ENCODE data around the gene RHOBTB3. TPM values are rescaled to one million over a fixed set of nuclear protein-coding genes. Genes with fewer than 3 reads are reported as not detected.

Gene RHOBTB3
- polyA plus RNA-seq, 4 donors = 5.8 to 42.2 (median 12.1) TPM

- FAIRE-seq (no peak), DNase-seq (no peak)
- Histone ChIP-seq H3K9me3 (ENCODE audit: control insufficient read depth in 2 of 2, insufficient read depth in 1 of 2, low read depth in 1 of 2, low read length in 1 of 2) (no peaks in the 10 kb centered on the region), H3K27me3 (ENCODE audit: control insufficient read depth in 3 of 3, insufficient read depth in 3 of 3, low read length in 3 of 3) (no peaks in the 10 kb centered on the region), H3K27ac (ENCODE audit: low read depth in 1 of 3, low read length in 2 of 3) (no peak overlapping the region), H3K4me3 (ENCODE audit: low read depth in 1 of 3, low read length in 3 of 3) (no peak overlapping the region), H3K4me1 (ENCODE audit: control insufficient read depth in 3 of 3, insufficient read depth in 2 of 3, low read depth in 1 of 3, low read length in 2 of 3) (no peaks in the 10 kb centered on the region), H3K36me3 (ENCODE audit: control insufficient read depth in 3 of 3, insufficient read depth in 2 of 3, low read depth in 1 of 3, low read length in 3 of 3) (peaks cover 0 to 14% (median 0%) of the 10 kb centered on the region in 3 donors)
- 92 to 94% (median 93%) methylated on average over 2 of the region's 2 CpGs for WGBS, 3 donors
These were observed 40.8 kb downstream of the RHOBTB3 start for GRCh38 chr5:95771892-95772291.

DNA sequence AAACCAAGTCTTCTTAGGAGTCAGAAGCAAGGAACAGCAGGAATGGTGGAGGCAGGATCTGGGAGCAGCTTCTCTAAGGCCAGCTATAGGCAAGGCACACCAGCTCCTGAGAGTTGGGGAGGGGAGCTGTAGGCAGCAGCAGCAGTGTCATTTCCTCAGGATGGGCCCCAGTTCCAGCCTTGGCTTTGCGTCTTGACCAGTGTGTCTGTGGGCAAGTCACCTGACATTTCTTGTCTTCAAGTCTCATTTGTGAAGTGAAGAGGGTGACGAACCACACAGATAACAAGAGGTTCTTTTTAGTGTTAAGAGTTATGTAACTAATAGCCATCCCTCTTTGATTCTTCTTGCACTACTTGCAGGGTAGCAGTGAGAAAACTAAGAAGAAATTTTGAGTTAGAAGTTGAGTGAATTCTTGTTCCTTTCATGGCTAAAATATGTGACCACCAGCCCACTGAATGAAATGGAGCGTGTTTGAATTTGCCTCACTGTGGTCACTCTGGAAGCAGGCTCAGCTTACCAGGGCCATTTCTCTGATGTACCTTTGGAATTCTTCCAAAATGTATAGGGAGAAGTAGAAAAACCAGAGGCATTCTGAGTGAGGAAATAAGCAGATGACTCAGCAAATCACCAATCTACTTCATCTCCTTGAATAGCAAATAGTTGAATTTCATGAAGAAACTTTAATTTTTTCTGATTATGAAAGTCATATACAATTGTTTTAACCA, 42.4 kb downstream of the RHOBTB3 start:
- peaks cover 0 to 17% (median 0%) of the 10 kb centered on the region in 3 donors for H3K36me3 ChIP-seq (ENCODE audit: control insufficient read depth in 3 of 3, insufficient read depth in 2 of 3, low read depth in 1 of 3, low read length in 3 of 3)
- H3K4me3 ChIP-seq (ENCODE audit: low read depth in 1 of 3, low read length in 3 of 3) = no peak overlapping the region
- 79 to 91% (median 83%) methylated on average over 3 of the region's 3 CpGs for WGBS, 3 donors
- no peaks in the 10 kb centered on the region for H3K4me1 ChIP-seq (ENCODE audit: control insufficient read depth in 3 of 3, insufficient read depth in 2 of 3, low read depth in 1 of 3, low read length in 2 of 3)
- no peaks in the 10 kb centered on the region for H3K9me3 ChIP-seq (ENCODE audit: control insufficient read depth in 2 of 2, insufficient read depth in 1 of 2, low read depth in 1 of 2, low read length in 1 of 2)
- DNase-seq (no peak), FAIRE-seq (no peak)
- no peaks in the 10 kb centered on the region for H3K27me3 ChIP-seq (ENCODE audit: control insufficient read depth in 3 of 3, insufficient read depth in 3 of 3, low read length in 3 of 3)
- H3K27ac ChIP-seq (ENCODE audit: low read depth in 1 of 3, low read length in 2 of 3) = no peak overlapping the region

DNA sequence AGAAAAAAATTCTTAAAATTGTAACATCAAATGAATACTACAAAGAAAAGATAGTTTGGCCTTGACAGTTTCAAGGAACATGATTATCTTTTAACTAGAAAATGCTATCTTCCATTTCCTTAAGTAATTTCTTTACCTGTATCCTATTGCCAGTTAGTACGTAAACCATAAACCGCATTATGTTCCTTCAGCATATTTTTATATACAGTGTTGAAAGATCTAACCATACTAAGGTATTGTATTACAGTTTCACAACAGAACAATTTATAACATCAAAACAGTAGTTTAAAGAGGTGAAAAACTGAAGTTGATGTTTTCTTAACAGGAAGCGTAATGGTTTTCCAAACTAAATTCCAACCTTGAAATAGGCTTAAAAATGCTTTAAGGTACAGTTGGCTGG, 46.3 kb downstream of the RHOBTB3 start:
- FAIRE-seq = no peak
- no peaks in the 10 kb centered on the region for H3K9me3 ChIP-seq (ENCODE audit: control insufficient read depth in 2 of 2, insufficient read depth in 1 of 2, low read depth in 1 of 2, low read length in 1 of 2)
- H3K27me3 ChIP-seq (ENCODE audit: control insufficient read depth in 3 of 3, insufficient read depth in 3 of 3, low read length in 3 of 3) = no peaks in the 10 kb centered on the region
- 96 to 99% (median 98%) methylated on average over 3 of the region's 3 CpGs for WGBS, 3 donors
- H3K4me3 ChIP-seq (ENCODE audit: low read depth in 1 of 3, low read length in 3 of 3) = no peak overlapping the region
- peaks cover 0 to 26% (median 0%) of the 10 kb centered on the region in 3 donors for H3K36me3 ChIP-seq (ENCODE audit: control insufficient read depth in 3 of 3, insufficient read depth in 2 of 3, low read depth in 1 of 3, low read length in 3 of 3)
- DNase-seq = no peak
- no peaks in the 10 kb centered on the region for H3K4me1 ChIP-seq (ENCODE audit: control insufficient read depth in 3 of 3, insufficient read depth in 2 of 3, low read depth in 1 of 3, low read length in 2 of 3)
- no peak overlapping the region for H3K27ac ChIP-seq (ENCODE audit: low read depth in 1 of 3, low read length in 2 of 3)

- no peaks in the 10 kb centered on the region for H3K4me1 ChIP-seq (ENCODE audit: control insufficient read depth in 3 of 3, insufficient read depth in 2 of 3, low read depth in 1 of 3, low read length in 2 of 3)
- H3K36me3 ChIP-seq (ENCODE audit: control insufficient read depth in 3 of 3, insufficient read depth in 2 of 3, low read depth in 1 of 3, low read length in 3 of 3) = peaks cover 0 to 24% (median 0%) of the 10 kb centered on the region in 3 donors
- H3K4me3 ChIP-seq (ENCODE audit: low read depth in 1 of 3, low read length in 3 of 3) = no peak overlapping the region
- FAIRE-seq = no peak
- H3K27ac ChIP-seq (ENCODE audit: low read depth in 1 of 3, low read length in 2 of 3) = peak overlapping the region in 1 of 3 donors; percentile 6
- 76 to 82% (median 77%) methylated on average over 7 of the region's 7 CpGs for WGBS, 3 donors
- no peak for DNase-seq
- H3K9me3 ChIP-seq (ENCODE audit: control insufficient read depth in 2 of 2, insufficient read depth in 1 of 2, low read depth in 1 of 2, low read length in 1 of 2) = no peaks in the 10 kb centered on the region
- no peaks in the 10 kb centered on the region for H3K27me3 ChIP-seq (ENCODE audit: control insufficient read depth in 3 of 3, insufficient read depth in 3 of 3, low read length in 3 of 3)
These were observed 47.7 kb downstream of the RHOBTB3 start for GRCh38 chr5:95778713-95779436.

GRCh38 chr5:95779611-95780010, 48.5 kb downstream of the RHOBTB3 start:
- DNase-seq (no peak), FAIRE-seq (no peak)
- no peaks in the 10 kb centered on the region for H3K9me3 ChIP-seq (ENCODE audit: control insufficient read depth in 2 of 2, insufficient read depth in 1 of 2, low read depth in 1 of 2, low read length in 1 of 2)
- peaks cover 0 to 25% (median 0%) of the 10 kb centered on the region in 3 donors for H3K36me3 ChIP-seq (ENCODE audit: control insufficient read depth in 3 of 3, insufficient read depth in 2 of 3, low read depth in 1 of 3, low read length in 3 of 3)
- 57 to 61% (median 58%) methylated on average over 2 of the region's 2 CpGs for WGBS, 3 donors
- H3K4me3 ChIP-seq (ENCODE audit: low read depth in 1 of 3, low read length in 3 of 3) = no peak overlapping the region
- no peaks in the 10 kb centered on the region for H3K4me1 ChIP-seq (ENCODE audit: control insufficient read depth in 3 of 3, insufficient read depth in 2 of 3, low read depth in 1 of 3, low read length in 2 of 3)
- no peaks in the 10 kb centered on the region for H3K27me3 ChIP-seq (ENCODE audit: control insufficient read depth in 3 of 3, insufficient read depth in 3 of 3, low read length in 3 of 3)
- peak overlapping the region in 1 of 3 donors; percentile 6 for H3K27ac ChIP-seq (ENCODE audit: low read depth in 1 of 3, low read length in 2 of 3)

DNA sequence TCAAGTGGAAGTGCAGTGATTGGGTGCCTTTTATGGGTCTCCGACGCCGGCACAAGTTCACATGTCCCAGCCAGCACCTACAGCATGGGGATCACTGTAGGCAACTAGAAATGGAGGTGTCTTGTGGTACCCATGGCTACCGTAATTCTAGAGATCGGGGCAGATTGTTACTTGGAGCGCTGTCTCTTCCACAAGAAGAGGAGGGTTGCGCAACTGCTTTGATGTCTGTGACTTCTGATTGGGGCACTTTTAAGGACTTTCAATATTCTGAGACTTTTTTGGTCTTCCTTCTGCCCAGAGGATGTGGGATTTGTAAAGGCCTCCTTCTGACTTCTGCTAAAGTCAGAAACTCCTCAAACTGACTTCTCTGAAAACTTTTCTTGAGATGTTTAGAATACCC, 49.5 kb downstream of the RHOBTB3 start:
- Histone ChIP-seq H3K9me3 (ENCODE audit: control insufficient read depth in 2 of 2, insufficient read depth in 1 of 2, low read depth in 1 of 2, low read length in 1 of 2) (no peaks in the 10 kb centered on the region), H3K27me3 (ENCODE audit: control insufficient read depth in 3 of 3, insufficient read depth in 3 of 3, low read length in 3 of 3) (no peaks in the 10 kb centered on the region), H3K27ac (ENCODE audit: low read depth in 1 of 3, low read length in 2 of 3) (peak overlapping the region in 1 of 3 donors; percentile 48), H3K36me3 (ENCODE audit: control insufficient read depth in 3 of 3, insufficient read depth in 2 of 3, low read depth in 1 of 3, low read length in 3 of 3) (peaks cover 0 to 32% (median 2%) of the 10 kb centered on the region in 3 donors), H3K4me3 (ENCODE audit: low read depth in 1 of 3, low read length in 3 of 3) (no peak overlapping the region), H3K4me1 (ENCODE audit: control insufficient read depth in 3 of 3, insufficient read depth in 2 of 3, low read depth in 1 of 3, low read length in 2 of 3) (no peaks in the 10 kb centered on the region)
- FAIRE-seq = no peak
- peak in 1 of 2 donors; percentile 16 for DNase-seq
- WGBS, 3 donors = 79 to 96% (median 84%) methylated on average over 7 of the region's 7 CpGs

DNA sequence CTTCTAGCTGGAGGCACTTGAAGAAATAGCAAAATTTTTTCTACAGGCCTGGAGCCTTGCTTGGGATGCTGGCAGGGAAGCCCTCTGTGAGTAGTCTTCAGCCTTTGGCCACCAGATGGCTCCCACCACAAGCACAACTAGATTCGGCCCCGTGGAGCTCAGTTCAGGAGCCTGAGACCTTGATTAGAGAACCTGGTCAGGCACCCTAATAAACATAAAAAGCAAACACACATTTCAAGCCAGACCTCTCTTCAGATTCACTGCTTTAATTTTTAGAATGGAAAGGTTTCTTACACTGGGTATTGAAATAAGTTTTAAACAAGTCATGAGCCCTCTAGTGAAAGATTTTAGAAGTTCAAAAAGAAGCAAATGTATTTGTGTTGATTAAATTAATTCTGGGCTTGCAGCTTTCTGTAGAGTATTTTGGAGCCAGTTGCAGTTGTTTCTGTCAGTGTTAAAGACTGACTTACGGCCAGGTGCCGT, 50.0 kb downstream of the RHOBTB3 start:
- Histone ChIP-seq H3K27ac (ENCODE audit: low read depth in 1 of 3, low read length in 2 of 3) (peak overlapping the region in 2 of 3 donors; percentile 30 to 48), H3K4me1 (ENCODE audit: control insufficient read depth in 3 of 3, insufficient read depth in 2 of 3, low read depth in 1 of 3, low read length in 2 of 3) (no peaks in the 10 kb centered on the region), H3K4me3 (ENCODE audit: low read depth in 1 of 3, low read length in 3 of 3) (no peak overlapping the region), H3K27me3 (ENCODE audit: control insufficient read depth in 3 of 3, insufficient read depth in 3 of 3, low read length in 3 of 3) (no peaks in the 10 kb centered on the region), H3K9me3 (ENCODE audit: control insufficient read depth in 2 of 2, insufficient read depth in 1 of 2, low read depth in 1 of 2, low read length in 1 of 2) (no peaks in the 10 kb centered on the region), H3K36me3 (ENCODE audit: control insufficient read depth in 3 of 3, insufficient read depth in 2 of 3, low read depth in 1 of 3, low read length in 3 of 3) (peaks cover 0 to 30% (median 2%) of the 10 kb centered on the region in 3 donors)
- FAIRE-seq (no peak), DNase-seq (peak; percentile 87 to 88)
- 17 to 32% (median 26%) methylated on average over 4 of the region's 4 CpGs for WGBS, 3 donors

GRCh38 chr5:95782181-95782580, 51.0 kb downstream of the RHOBTB3 start:
- H3K36me3 ChIP-seq (ENCODE audit: control insufficient read depth in 3 of 3, insufficient read depth in 2 of 3, low read depth in 1 of 3, low read length in 3 of 3) = peaks cover 0 to 27% (median 2%) of the 10 kb centered on the region in 3 donors
- FAIRE-seq = no peak
- no peak for DNase-seq
- H3K4me3 ChIP-seq (ENCODE audit: low read depth in 1 of 3, low read length in 3 of 3) = no peak overlapping the region
- WGBS, 3 donors = 91 to 94% (median 91%) methylated on average over 4 of the region's 4 CpGs
- no peak overlapping the region for H3K27ac ChIP-seq (ENCODE audit: low read depth in 1 of 3, low read length in 2 of 3)
- no peaks in the 10 kb centered on the region for H3K4me1 ChIP-seq (ENCODE audit: control insufficient read depth in 3 of 3, insufficient read depth in 2 of 3, low read depth in 1 of 3, low read length in 2 of 3)
- no peaks in the 10 kb centered on the region for H3K9me3 ChIP-seq (ENCODE audit: control insufficient read depth in 2 of 2, insufficient read depth in 1 of 2, low read depth in 1 of 2, low read length in 1 of 2)
- no peaks in the 10 kb centered on the region for H3K27me3 ChIP-seq (ENCODE audit: control insufficient read depth in 3 of 3, insufficient read depth in 3 of 3, low read length in 3 of 3)

All from small intestine (tissue), 7 donors.